Measurements from ENCODE around the gene EGLN1.
A peak's percentile ranks its signal among the peaks of the same experiment; 100 is the strongest.
"Not testable (repeated sequence)": the region's sequence is repeated elsewhere in the genome, so short reads cannot be mapped to it uniquely, and the experiment has no call there.

The EGLN1 gene

GRCh38 chr1:231357831-231358354 lies 64.2 kb downstream of the EGLN1 start:
- DNase-seq: peak; percentile 30

GRCh38 chr1:231357187-231357772 lies 64.8 kb downstream of the EGLN1 start:
- no peak for DNase-seq

GRCh38 chr1:231355171-231355570 lies 66.9 kb downstream of the EGLN1 start:
- DNase-seq: no peak

GRCh38 chr1:231354330-231355020 lies 67.6 kb downstream of the EGLN1 start:
- no peak for DNase-seq

- DNase-seq: no peak
These were observed 69.0 kb downstream of the EGLN1 start for GRCh38 chr1:231353086-231353485.

GRCh38 chr1:231351816-231352215 lies 70.3 kb downstream of the EGLN1 start:
- no peak for DNase-seq

- not testable (repeated sequence) for DNase-seq
These were observed 73.2 kb downstream of the EGLN1 start for GRCh38 chr1:231348856-231349255.

GRCh38 chr1:231348442-231348841 lies 73.6 kb downstream of the EGLN1 start:
- no peak for DNase-seq

GRCh38 chr1:231347961-231348360 lies 74.1 kb downstream of the EGLN1 start:
- no peak for DNase-seq

GRCh38 chr1:231340328-231341013 lies 81.6 kb downstream of the EGLN1 start:
- no peak for DNase-seq

GRCh38 chr1:231338270-231339128 lies 83.6 kb downstream of the EGLN1 start, which contains the start of gene SPRTN:
SPRTN (plus strand) TSS chr1:231338293; CDS start chr1:231338384, 91 bp downstream.
- DNase-seq: no peak

- peak; percentile 95 for DNase-seq
These were observed 84.4 kb downstream of the EGLN1 start, which contains the start of gene EXOC8 for GRCh38 chr1:231337472-231338269. EXOC8 (minus strand) TSS chr1:231337852; CDS start chr1:231337745, 107 bp downstream.

GRCh38 chr1:231337043-231337471 lies 85.0 kb downstream of the EGLN1 start:
- no peak for DNase-seq

GRCh38 chr1:231335663-231336602 lies 86.2 kb downstream of the EGLN1 start:
- DNase-seq: no peak

- no peak for DNase-seq
These were observed 87.1 kb downstream of the EGLN1 start for GRCh38 chr1:231334952-231335351.

GRCh38 chr1:231334079-231334666 lies 87.9 kb downstream of the EGLN1 start:
- no peak for DNase-seq

GRCh38 chr1:231332761-231333160 lies 89.3 kb downstream of the EGLN1 start:
- no peak for DNase-seq

- no peak for DNase-seq
These were observed 92.6 kb downstream of the EGLN1 start for GRCh38 chr1:231329483-231329882.

GRCh38 chr1:231327617-231328016 lies 94.5 kb downstream of the EGLN1 start:
- DNase-seq: no peak

GRCh38 chr1:231326248-231326647 lies 95.8 kb downstream of the EGLN1 start:
- no peak for DNase-seq
